Measurements from ENCODE around the gene KIAA1328.
"Not testable (repeated sequence)": the region's sequence is repeated elsewhere in the genome, so short reads cannot be mapped to it uniquely, and the experiment has no call there.

KIAA1328 gene

GRCh38 chr18:36826556-36826955, 2.4 kb upstream of the KIAA1328 start:
- DNase-seq = no peak

- no peak for DNase-seq
These were observed 734 bp upstream of the KIAA1328 start for GRCh38 chr18:36828157-36828629.

DNA sequence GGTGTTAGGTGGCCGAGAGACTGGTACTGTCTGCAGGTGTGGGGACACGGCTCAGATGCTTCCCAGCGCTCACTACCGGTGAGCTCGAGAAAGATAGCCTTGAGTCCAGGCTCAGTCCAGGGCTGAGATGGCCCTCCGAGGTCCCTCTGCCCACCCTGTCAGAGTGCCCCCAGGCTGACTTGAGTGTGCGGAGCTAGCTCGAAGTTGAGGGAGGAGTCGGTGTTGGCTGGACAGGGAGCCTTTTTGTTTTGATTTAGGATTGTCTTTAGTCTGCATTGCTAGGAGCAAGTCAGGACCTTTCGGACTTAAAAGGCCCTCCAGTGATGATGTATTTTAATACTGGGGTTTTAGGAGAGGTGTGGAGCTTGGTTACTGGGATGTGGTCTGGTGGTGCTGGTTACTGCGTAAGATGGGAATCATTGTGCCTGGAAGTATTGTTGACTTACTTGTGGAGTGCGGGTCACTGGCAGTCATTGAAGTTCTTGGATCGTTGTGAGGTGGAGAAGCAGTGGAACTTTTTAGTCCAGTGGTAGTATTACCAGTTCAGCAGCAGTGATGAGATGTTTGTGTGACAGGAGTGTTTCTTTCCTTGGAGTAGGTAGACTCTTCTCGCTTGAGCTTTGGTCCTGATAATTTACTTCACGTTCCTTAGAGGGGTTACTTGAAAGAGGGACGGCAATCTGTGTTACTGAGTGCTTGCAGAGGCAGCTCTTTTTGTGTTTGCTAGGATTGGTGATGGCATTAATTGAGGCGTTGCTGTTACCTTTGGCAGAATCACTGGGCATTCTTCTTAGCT, 633 bp downstream of the KIAA1328 start:
- peak in 2 of 3 experiments; percentile 71 to 77 for DNase-seq

- no peak for DNase-seq
These were observed 1.2 kb downstream of the KIAA1328 start for GRCh38 chr18:36830158-36830495.

DNA sequence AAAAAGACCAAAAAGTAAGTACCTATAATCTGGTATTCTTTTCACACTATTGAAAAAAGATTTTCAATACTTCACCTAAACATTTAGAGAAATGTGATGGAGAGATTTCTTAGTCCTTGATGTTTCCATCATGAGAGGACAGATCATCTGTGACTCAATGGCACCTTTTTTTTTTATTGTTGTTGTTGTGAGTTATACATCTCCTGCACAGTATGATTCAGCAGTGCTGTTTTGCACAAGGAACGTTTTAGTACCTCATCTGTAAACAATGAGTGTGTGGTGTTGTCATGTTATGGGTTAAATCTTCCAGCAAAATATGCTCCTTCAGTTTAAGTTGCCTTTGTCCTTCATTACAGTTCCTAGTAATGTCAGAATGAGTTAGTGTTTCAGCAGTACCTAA, 2.2 kb downstream of the KIAA1328 start:
- DNase-seq = no peak

DNA sequence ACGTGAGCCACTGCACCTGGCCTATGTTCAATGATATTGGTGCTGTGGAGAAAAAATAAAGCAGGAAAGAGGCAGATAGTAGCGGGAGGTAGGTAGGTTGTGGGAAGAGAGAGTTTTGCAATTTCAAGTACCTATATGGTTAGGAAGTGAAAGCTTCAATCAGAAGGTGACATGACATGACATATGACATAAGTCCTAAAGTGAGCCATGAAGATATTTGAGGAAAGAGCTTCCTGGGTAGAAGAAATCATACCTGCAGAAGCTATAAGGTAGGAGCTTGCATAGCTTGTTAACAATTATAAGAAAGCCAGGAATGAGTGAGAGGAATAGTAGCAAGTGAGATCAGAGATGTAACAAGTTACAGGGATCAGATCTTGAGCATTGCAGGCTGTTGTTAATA, 4.2 kb downstream of the KIAA1328 start:
- DNase-seq = no peak

DNA sequence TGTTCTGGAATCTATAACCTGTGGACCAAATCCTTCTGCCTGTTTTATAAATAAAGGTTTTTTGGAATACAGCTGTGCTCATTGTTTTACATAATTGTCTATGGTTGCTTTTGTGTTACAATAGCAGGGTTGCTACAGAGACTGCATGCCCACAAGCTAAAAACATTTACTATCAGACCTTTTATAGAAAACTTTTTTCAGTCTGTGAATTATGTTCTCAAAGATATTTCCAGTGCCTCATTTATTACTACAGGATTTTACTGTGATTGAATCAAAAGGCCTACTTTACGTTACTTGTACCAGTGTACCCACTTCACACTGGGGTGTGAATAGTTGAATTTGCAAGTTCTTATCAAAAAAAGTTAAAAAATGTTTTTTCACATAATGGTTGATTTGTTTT, 7.0 kb downstream of the KIAA1328 start:
- no peak for DNase-seq

DNA sequence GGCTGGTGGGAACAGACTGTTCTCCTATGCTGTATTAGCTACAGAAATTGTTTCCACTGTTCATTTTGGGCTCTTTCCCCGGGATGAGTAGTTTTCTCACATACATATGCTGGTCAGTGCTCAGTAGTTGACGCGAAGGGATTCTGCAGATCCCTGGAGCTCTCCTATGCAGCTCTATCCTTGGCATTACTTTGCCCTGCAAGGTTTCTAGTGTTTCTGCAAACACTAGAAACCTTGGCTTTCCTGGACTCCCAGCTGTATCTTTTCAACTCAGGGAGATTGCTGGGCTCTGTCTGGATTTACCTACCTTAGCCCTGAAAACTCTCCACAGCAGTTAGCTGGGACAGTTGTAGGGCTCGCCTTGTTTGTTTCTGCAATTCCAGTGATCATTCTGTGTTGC, 10.9 kb downstream of the KIAA1328 start:
- no peak for DNase-seq

DNA sequence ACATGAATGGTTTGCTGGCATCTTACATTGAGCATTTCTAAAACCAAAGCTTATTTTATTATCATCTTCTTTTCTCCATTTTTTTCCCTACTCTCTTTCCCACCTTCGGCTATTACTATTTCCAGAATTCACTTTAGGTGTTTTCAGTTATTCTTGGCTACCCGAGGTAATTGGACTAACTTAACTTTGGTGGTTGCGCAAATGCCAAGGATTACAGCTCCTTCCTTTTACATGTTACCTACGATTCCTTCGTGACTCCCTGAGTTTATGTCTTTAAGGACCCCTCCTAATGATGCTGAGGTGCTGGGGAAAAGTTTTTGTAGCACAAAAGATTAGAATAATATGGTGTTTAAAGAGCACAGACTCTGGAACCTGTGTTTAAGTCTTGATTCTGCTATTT, 14.3 kb downstream of the KIAA1328 start:
- DNase-seq = no peak

DNA sequence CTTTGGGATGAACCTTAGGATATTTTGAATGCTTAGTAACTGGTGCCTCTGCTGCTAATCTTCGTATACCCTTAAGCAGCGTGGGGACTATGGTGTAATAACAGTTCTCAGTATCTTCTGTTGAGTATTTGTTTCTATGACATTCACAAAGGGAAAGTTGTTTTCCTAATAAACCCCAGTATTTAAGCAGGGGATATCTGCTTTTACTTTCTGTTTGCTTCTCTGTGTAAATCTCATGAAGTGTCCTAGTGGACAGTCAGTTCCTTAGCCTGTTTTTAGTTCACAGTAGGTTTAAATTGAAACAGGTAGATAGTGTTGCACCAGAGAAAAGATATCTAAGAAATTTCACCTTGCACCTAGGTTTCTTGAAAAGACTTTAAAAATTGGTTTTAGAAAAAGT, 14.9 kb downstream of the KIAA1328 start:
- DNase-seq = no peak

DNA sequence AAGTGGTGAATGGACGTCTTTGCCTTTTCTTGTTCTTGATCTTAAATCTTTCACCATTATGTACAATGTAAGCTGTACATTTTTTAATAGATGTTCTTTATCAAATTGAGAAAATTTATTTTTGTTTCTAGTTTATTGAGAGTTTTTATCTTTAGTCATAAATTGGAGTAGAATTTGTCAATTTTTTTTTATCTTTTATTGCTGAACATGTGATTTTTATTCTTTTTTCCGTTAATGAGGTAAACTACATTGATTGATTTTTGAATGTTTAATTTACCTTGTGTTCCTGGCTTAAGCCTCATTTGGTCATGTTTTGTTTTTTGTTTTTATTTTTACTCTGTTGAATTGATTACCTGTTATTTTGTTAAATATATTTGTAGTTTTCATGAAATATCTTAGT, 19.7 kb downstream of the KIAA1328 start:
- no peak for DNase-seq

GRCh38 chr18:36849288-36850006, 20.5 kb downstream of the KIAA1328 start:
- DNase-seq = no peak

DNA sequence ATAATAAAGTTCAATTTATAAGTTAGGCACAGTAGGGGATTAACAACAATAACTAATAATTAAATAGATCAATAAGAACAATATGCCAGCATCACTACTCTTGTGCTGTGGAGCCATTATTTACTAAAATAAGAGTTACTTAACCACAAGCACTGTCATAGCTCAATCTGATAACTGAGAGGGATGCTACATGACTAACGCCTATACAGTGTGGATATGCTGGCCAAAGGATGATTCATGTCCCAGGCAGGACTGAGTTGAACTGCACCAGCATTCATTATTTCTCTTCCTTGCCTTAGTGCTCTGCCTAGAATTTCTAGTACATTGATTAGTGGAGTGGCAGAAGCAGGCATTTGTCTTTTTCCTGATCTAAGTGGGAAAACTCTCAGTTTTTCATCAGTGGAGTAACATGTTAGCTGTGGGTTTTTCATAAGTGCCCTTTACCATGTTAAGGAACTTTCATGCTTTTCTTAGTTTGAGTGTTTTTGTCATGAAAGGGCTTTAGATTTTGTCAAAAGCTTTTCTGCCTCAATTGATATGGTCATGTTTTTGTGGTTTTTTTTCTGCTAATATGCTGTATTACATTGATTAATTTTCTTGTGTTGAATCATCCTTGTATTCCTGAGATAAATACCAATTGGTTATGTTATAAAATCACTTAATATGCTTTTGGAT, 21.7 kb downstream of the KIAA1328 start:
- no peak for DNase-seq

DNA sequence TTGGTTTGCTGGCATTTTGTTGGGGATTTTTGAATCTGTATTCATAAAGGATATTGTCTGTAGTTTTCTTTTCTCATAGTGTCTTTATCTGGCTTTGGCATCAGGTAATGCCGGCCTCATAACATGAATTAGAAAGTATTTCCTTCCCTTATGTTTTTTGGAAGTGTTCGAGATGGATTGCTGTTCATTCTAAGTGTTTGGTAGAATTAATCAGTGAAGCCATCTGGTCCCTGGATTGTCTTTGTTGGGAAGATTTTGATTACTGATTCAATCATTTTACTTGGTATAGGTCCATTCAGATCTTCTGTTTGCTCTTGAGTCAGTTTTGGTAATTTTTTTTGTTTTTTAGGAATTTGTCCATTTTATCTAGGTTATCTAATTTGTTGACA, 22.3 kb downstream of the KIAA1328 start:
- DNase-seq = no peak

DNA sequence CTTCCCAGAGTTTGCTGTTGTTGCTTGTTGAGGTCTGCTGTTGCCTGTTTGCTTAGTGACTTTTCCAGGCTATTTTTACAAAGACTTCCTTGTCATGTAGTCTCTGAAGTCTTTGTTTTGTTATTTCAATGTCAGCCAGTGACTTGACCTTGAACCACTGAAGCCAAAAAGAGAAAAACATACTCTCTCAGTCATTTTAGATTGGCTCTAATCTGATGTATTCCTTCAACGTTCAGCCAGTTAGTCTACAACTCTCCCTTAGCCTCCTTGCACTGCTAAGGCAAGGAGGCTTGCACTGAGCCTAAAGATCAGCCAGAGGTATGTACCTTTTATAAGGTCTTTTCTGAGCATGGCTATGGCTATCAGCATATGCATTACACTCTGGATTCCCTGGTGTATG, 27.9 kb downstream of the KIAA1328 start:
- DNase-seq = no peak

DNA sequence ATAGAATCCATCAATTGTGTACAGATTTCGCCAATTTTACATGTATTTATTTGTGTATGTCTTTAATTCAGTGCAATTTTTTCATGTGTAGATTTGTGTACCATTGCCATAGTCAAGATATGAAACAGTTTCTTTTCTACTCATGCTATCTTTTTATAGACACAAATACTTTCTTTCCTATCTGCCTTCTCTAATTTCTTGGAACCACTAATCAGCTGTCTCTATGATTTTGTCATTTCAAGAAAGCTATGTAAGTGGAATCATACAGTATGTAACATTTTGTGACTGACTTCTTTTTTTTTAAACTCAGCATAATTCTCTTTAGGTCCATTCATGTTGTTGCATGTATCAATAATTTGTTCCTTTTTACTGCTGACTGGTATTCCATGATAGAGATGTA, 33.3 kb downstream of the KIAA1328 start:
- no peak for DNase-seq

DNA sequence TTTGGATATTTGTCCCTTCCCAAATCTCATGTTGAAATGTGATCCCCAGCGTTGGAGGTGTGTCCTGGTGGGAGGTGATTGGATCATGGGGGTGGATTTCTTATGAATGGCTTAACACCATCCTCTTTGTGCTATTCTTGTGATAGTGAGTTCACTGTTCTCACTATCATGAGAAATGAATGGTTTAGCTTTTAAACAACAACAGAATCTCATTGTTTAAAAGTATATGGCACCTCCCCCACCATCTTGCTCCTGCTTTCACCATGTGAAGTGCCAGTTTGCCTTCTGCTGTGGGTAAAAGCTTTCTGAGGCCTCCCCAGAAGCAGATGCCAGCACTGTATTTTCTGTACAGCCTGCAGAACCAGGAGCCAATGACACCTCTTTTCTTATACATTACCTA, 38.1 kb downstream of the KIAA1328 start:
- DNase-seq = no peak

- DNase-seq = no peak
These were observed 42.9 kb downstream of the KIAA1328 start for GRCh38 chr18:36871801-36872200.

GRCh38 chr18:36872329-36872728, 43.4 kb downstream of the KIAA1328 start:
- DNase-seq = no peak

DNA sequence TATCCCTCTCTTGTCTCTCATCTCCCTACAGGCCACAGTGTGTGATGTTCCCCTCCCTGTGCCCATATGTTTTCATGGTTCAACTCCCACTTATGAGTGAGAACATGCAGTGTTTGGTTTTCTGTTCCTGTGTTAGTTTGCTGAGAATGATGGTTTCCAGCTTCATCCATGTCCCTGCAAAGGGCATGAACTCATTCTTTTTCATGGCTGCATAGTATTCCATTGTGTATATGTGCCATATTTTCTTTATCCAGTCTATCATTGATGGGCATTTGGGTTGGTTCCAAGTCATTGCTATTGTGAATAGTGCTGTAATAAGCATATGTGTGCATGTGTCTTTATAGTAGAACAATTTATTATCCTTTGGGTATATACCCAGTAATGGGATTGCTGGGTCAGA, 44.9 kb downstream of the KIAA1328 start:
- DNase-seq = not testable (repeated sequence)

GRCh38 chr18:36879796-36880195, 50.9 kb downstream of the KIAA1328 start:
- DNase-seq = not testable (repeated sequence)

DNA sequence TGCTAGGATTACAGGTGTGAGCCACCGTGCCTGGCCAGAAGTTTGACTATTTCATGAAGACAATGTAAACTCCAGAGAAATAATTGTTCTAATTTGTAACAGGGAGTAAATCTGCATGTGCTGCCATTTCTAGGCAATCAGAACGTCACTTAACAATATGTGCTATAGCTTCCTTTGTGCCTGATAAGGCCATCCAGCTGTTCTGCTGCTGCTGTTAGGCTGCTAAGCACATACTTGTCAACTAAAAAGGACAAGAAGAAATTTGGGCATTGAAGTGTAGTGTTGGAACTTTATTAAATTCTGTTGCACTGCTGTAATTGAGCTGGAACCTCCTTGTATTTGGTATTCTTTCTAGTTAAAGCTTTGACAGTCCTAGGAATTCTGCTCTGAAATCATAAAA, 57.1 kb downstream of the KIAA1328 start:
- DNase-seq = no peak

DNA sequence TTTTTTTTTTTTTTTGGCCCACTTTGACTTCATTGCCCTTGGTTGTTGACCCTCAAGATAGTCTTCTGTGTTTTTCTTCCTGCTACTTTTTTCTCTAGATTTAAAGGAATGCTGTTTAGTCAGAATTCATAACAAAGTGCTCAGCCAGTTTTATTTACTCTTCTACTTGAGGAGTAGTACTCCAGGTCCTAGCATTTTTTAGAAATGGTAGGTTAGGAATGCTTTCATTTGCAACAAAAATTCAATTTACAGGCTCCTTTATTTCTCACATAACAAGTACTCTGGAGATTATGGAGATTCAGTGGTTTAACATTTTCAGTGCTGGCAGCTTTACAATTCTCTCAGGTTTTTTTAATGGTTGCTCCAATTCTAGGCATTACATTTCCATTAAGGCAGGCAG, 58.2 kb downstream of the KIAA1328 start:
- no peak for DNase-seq

GRCh38 chr18:36887864-36888263, 58.9 kb downstream of the KIAA1328 start:
- DNase-seq = no peak

Data from NCI-H1417 (cell line).